Ishikawa (cell line): ENCODE results near the gene ZNF615.

Experiments
- CEBPB ChIP-seq: IDR thresholded peaks from 2 replicates; pipeline ENCODE4 v1.6.1; 2012
- CREB1 ChIP-seq: IDR thresholded peaks from 2 replicates; pipeline ENCODE4 v1.6.1; 2012; ENCODE audit warnings: low read depth
- EGR1 ChIP-seq: IDR thresholded peaks from 2 replicates; pipeline ENCODE4 v1.6.1; 2012
- EP300 ChIP-seq: IDR thresholded peaks from 2 replicates; pipeline ENCODE4 v1.6.1; 2012; ENCODE audit warnings: borderline replicate concordance
- FOXM1 ChIP-seq: IDR thresholded peaks from 2 replicates; pipeline ENCODE4 v1.6.1; 2012; ENCODE audit warnings: low read depth, borderline replicate concordance
- MAX ChIP-seq: IDR thresholded peaks from 2 replicates; pipeline ENCODE4 v1.6.1; 2012
- NFIC ChIP-seq: IDR thresholded peaks from 2 replicates; pipeline ENCODE4 v1.6.1; 2012
- RAD21 ChIP-seq: IDR thresholded peaks from 2 replicates; pipeline ENCODE4 v1.6.1; 2012; ENCODE audit warnings: low read depth
- REST ChIP-seq: IDR thresholded peaks from 2 replicates; pipeline ENCODE4 v1.6.1; 2012; ENCODE audit warnings: low read depth, mild to moderate bottlenecking
- TAF1 ChIP-seq: IDR thresholded peaks from 2 replicates; pipeline ENCODE4 v1.6.1; 2012; ENCODE audit warnings: low read depth, mild to moderate bottlenecking
- TCF12 ChIP-seq: IDR thresholded peaks from 2 replicates; pipeline ENCODE4 v1.6.1; 2012; ENCODE audit warnings: low read depth
- TEAD4 ChIP-seq: IDR thresholded peaks from 2 replicates; pipeline ENCODE4 v1.6.1; 2012
- USF1 ChIP-seq: IDR thresholded peaks from 2 replicates; pipeline ENCODE4 v1.6.1; 2012
- YY1 ChIP-seq: IDR thresholded peaks from 2 replicates; pipeline ENCODE4 v1.6.1; 2012; ENCODE audit warnings: low read depth
- ZBTB7A ChIP-seq: IDR thresholded peaks from 2 replicates; pipeline ENCODE4 v1.6.1; 2012; ENCODE audit warnings: low read depth

The ZNF615 gene

GRCh38 chr19:52007806-52008557, at the start of gene ZNF615:
Gene ZNF615 (minus strand): TSS chr19:52008211. CDS start chr19:52003711, 4,500 bp downstream.
- TF ChIP-seq TCF12 (0 out of 2 replicates have a peak, but pooled peaks have one; percentile 22), CREB1 (no peak), TAF1 (peak; percentile 67), MAX (no peak; the same call in 1 of the 2 replicates), EGR1 (peak; percentile 98), TEAD4 (no peak), NFIC (no peak), CEBPB (no peak), FOXM1 (no peak), RAD21 (no peak), USF1 (no peak), REST (no peak), YY1 (peak; percentile 100), EP300 (no peak), ZBTB7A (no peak)

DNA sequence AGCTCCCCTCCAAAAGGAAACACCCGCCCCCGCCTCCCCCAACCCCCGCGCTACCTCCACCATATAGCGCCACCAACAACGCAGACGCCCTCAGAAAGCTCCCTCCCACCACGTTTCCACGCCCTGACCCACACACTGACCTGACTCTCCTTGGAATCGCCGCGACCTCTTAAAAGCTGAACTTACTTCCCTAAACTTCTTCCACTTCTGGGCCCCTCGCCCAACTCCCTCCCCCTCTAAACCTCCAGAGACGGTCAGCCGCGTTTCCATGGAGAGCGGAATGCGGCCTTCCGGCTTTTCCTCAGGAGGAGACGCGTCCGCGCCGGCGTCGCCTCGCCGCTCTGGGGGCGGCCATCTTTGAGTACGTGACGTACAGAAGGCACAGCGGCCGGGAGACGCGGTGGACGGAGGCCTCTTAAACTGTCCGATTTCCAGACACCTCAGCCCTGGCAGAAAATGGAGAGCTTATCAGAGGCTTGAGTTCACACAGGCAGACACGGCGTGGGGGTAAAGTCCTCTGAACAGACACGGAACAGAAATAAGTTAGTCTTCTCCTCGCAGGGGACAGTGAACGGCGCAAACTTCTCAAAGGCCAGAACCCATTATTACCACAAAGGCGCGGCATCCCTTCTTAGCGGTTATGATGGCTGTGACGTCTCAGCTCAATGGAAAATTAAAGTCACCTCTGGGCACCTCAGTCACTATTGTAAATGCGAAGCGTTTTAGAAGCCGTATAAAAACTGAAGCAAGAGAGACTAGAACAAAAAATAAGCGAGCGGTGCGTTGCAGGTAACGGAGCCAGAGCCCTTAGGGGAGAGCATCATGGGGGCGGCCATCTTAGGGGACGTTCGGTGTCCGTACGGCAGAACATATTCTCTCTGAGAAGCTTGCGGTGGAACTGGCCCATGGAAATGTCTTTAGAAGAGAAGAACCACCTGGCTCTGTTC, 40.8 kb upstream of the ZNF615 start, which contains the start of gene ZNF432:
TSS of gene ZNF432 (minus strand) at position 284 of the 947 bp plus-strand sequence. CDS start 1,970 bp downstream, outside the sequence.
- TF ChIP-seq CREB1 = peak; percentile 45; the same call in 1 of the 2 replicates
- peak; percentile 38 for TF ChIP-seq MAX
- peak; percentile 80 for TF ChIP-seq EGR1
- peak; percentile 45 for TF ChIP-seq TEAD4
- no peak for TF ChIP-seq EP300
- TF ChIP-seq TAF1 = no peak; the same call in 1 of the 2 replicates
- TF ChIP-seq YY1 = peak; percentile 98
- no peak for TF ChIP-seq ZBTB7A

DNA sequence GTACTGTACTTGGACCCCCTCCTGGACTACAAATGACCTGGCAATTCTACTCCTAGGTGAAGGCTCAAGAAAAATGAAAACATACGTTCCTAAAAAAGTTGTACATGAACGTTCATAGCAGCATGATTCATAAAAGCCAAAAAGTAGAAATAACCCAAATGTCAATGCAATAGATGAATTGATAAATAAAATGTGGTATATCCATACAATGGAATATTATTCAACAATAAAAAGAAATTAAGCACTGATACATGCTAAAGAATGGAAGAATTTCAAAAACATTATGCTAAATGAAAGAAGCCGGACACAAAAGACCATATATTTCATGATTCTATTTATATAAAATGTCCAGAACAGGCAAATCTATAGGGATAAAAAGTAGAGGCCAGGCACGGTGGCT, 31.2 kb upstream of the ZNF615 start:
- TF ChIP-seq TAF1 = no peak
- no peak for TF ChIP-seq CREB1
- no peak for TF ChIP-seq TEAD4
- no peak for TF ChIP-seq CEBPB
- no peak for TF ChIP-seq MAX

DNA sequence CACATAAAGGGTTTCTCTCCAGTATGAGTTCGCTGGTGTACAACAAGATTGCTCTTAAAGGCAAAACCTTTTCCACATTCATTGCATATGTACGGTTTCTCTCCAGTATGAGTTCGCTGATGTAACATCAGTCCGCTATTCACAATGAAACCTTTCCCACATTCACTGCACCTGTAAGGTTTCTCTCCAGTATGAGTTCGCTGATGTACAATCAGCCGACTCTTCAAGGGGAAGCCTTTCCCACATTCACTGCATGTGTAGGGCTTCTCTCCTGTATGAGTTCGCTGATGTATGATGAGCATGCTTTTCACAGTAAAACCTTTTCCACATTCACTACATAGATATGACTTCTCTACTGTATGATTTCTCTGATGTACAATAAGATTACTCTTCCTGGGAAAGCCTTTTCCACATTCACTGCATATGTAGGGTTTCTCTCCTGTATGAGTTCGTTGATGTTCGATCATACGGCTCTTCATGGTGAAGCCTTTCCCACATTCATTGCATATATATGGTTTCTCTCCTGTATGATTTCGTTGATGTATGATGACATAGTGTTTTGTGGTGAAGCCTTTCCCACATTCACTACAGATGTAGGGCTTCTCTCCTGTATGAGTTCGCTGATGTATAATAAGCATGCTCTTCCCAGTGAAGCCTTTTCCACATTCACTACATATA, 26.2 kb upstream of the ZNF615 start:
- no peak for TF ChIP-seq RAD21
- no peak for TF ChIP-seq USF1

GRCh38 chr19:52028780-52029123, 20.7 kb upstream of the ZNF615 start:
- no peak for TF ChIP-seq NFIC

DNA sequence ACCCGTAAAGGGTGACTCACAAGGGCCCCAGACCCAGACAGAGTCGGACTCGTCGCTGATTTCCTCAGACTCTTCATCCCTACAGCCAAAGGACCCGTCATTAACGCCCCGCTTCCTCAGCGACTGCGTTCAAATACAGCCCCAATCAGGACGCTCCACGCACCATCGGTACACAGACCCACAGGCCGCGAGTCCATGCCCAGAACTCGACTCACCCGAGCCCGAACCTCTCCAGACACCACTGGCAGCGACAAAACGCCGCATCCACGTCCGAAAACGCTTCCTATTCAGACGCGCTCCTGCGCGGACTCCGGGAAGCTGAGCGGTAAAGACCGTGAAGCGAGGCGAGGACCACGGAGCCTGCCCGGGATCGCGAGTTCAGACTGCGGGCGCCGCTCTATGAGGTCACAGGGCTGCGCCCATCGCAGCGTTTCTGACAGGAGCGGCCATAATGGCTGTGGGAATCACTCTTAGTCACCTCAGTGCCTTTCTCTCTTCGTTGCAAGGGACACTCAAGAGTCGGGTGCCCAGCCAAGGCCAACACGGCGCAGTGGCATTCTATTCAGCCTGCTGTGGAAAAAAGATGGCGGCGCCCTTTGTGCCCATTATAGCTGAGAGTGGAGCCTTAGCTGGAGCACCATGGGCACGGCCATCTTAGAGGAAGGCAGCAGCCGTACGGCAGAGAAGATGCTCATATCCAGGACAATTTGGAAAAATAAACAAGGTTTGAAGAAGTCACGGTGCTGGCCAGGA, 20.2 kb upstream of the ZNF615 start, which contains the start of gene ZNF614:
TSS of gene ZNF614 (minus strand) at position 353 of the 753 bp plus-strand sequence. CDS start 2,634 bp downstream, outside the sequence.
- TF ChIP-seq MAX = peak; percentile 73
- no peak for TF ChIP-seq RAD21
- TF ChIP-seq NFIC = no peak
- TF ChIP-seq TCF12 = peak; percentile 64
- TF ChIP-seq TAF1 = peak; percentile 55
- no peak for TF ChIP-seq CEBPB
- 0 out of 2 replicates have a peak, but pooled peaks have one; percentile 7 for TF ChIP-seq USF1
- peak; percentile 96 for TF ChIP-seq CREB1
- TF ChIP-seq TEAD4 = no peak
- no peak for TF ChIP-seq REST
- peak; percentile 81 for TF ChIP-seq EGR1
- TF ChIP-seq EP300 = no peak
- TF ChIP-seq YY1 = peak; percentile 98
- TF ChIP-seq FOXM1 = no peak
- no peak for TF ChIP-seq ZBTB7A
